Stomach (tissue), 9 donors: Measurements from ENCODE around the gene NEURL3. TPM values are rescaled to one million over a fixed set of nuclear protein-coding genes. Genes with fewer than 3 reads are reported as not detected.

Experiments
- DNase-seq, 2 donors: peaks; one replicate each; pipeline versions ENCODE4 v3.0.0 to v3.0.0-alpha.2; 2013 to 2019
- H3K27ac ChIP-seq, 5 donors: fragments of 200-600 bp in 4 of 5; sonication (generic) in 4 of 5; one replicate each; pipeline ENCODE4 v1.5.1; 2013 to 2019; ENCODE audit warnings: mild to moderate bottlenecking in 1 of 5, moderate library complexity in 1 of 5
- H3K27me3 ChIP-seq, 3 donors: fragments of 200-600 bp; sonication (generic); one replicate each; pipeline ENCODE4 v1.5.1; 2017 to 2019; ENCODE audit warnings: mixed run types in 1 of 3
- H3K36me3 ChIP-seq, 4 donors: fragments of 200-600 bp; sonication (generic); 1 replicate in 3 of 4; 2 replicates in 1 of 4; pipeline ENCODE4 v1.5.1; 2016 to 2019
- H3K4me1 ChIP-seq, 4 donors: fragments of 200-600 bp; sonication (generic); one replicate each; pipeline ENCODE4 v1.5.1; 2016 to 2019
- H3K4me3 ChIP-seq, 4 donors: fragments of 200-600 bp; sonication (generic) in 3 of 4; one replicate each; pipeline ENCODE4 v1.5.1; 2016 to 2019; ENCODE audit warnings: mild to moderate bottlenecking in 1 of 4
- H3K9me3 ChIP-seq, 4 donors: fragments of 200-600 bp; sonication (generic); one replicate each; pipeline ENCODE4 v1.5.1; 2016 to 2019
- EP300 ChIP-seq: sonication (generic); formaldehyde crosslinking; IDR thresholded peaks from one replicate; pipeline ENCODE4 v1.6.1; 2017; ENCODE audit warnings: antibody characterized with exemption
- POLR2A ChIP-seq, 4 donors: fragments of 450-650 bp; IDR thresholded peaks; one replicate each; pipeline ENCODE4 v1.6.1; 2016; ENCODE audit warnings: antibody characterized with exemption in 4 of 4, control low read depth in 2 of 4, mild to moderate bottlenecking in 1 of 4, moderate library complexity in 1 of 4
- POLR2AphosphoS5 ChIP-seq, 3 donors: sonication (generic); formaldehyde crosslinking; IDR thresholded peaks; one replicate each; pipeline ENCODE4 v1.6.1; 2016; ENCODE audit warnings: antibody characterized with exemption in 3 of 3
- WGBS, 5 donors: extraction: QIAGEN DNeasy Blood & Tissue Kit in 3 of 5; methylation state at CpG; one replicate each; pipeline versions ENCODE4 v1.1.5 to v1.1.7; 2013 to 2018; 5-methylcytosine and 5-hydroxymethylcytosine counted together
- intact Hi-C: fragments of 100-400 bp; cut with DNase I; formaldehyde crosslinking; loops from one replicate; pipeline ENCODE4 v1.15.1; 2023; ENCODE audit warnings: low total_unique reads
- polyA plus RNA-seq, 3 donors: library from polyadenylated mRNA; stranded (reverse); fragments of 200-250 nt; gene quantifications; one replicate each; pipeline ENCODE4 v1.2.3, GENCODE V29; 2013
- total RNA-seq, 5 donors: library from RNA; depleted of rRNA; stranded (reverse); fragments of >200 nt; gene quantifications; one replicate each; pipeline versions ENCODE4 v1.1.0 to v1.2.3, GENCODE V29; 2014 to 2016
- TF ChIP-seq, protein P1 (sequence below), 7 experiments: fragments of 450-650 bp in 4 of 7; fragments of 200-600 bp in 3 of 7; sonication (generic) in 3 of 7; IDR thresholded peaks; one replicate each; pipeline ENCODE4 v1.5.1; 2016 to 2019; ENCODE audit warnings: antibody characterized with exemption in 7 of 7, control low read depth in 2 of 7, mild to moderate bottlenecking in 1 of 7
- donor health status: healthy with polysubstance abuse.
- donor health status: Bipolar disorder and iron deficiency.
- donor health status: healthy.

NEURL3 gene
- total and polyA plus RNA-seq, 8 donors, result 0.50 to 12.7 (median 1.6) TPM; not detected in 4

DNA sequence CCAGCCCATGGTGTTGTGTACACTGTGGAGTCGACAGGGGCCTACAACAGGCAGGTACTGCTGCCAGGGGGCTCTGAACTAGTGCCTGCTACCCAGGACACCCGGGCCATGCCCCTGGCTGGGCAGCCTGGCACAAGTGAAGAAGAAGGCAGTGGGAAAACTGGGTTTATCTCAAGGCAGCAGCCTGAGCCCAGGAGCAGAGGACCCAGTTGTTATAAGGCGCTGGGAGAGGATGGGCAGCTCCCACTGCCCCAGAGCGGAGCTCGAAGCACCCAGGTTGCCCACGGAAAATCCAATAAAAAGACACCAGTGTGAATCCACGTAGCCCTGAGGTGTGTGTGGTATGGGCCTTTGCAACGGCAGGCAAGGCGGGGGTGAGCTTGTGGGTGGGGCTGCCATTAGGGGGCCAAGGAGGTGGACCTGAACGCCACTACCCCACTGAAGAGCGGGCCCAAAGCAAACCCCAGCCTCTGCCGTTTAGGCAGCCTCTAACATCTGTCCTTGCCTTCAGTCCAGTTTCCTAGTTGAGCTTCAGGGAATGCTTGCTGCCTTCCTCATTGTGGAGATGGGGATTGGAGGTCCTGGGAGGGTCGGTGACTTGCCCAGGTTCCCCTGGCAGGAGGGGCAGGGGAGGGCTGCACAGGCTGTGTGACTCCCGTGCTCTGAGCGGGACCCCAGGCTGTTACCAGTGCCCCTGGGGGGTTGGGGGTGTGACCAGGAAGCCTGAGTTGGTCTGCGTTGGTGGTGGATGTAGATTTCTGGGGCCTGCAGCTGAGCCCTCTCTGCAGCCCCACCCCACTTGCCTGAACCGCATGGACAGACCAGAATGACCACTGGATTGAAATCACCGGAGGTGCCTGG, 47.4 kb upstream of the NEURL3 start:
- no peak for DNase-seq
- peaks cover 36 to 58% (median 55%) of the 10 kb centered on the region in 4 donors for H3K36me3 ChIP-seq
- no peaks in the 10 kb centered on the region for H3K9me3 ChIP-seq
- TF ChIP-seq EP300, result no peak
- TF ChIP-seq, protein P1, sequence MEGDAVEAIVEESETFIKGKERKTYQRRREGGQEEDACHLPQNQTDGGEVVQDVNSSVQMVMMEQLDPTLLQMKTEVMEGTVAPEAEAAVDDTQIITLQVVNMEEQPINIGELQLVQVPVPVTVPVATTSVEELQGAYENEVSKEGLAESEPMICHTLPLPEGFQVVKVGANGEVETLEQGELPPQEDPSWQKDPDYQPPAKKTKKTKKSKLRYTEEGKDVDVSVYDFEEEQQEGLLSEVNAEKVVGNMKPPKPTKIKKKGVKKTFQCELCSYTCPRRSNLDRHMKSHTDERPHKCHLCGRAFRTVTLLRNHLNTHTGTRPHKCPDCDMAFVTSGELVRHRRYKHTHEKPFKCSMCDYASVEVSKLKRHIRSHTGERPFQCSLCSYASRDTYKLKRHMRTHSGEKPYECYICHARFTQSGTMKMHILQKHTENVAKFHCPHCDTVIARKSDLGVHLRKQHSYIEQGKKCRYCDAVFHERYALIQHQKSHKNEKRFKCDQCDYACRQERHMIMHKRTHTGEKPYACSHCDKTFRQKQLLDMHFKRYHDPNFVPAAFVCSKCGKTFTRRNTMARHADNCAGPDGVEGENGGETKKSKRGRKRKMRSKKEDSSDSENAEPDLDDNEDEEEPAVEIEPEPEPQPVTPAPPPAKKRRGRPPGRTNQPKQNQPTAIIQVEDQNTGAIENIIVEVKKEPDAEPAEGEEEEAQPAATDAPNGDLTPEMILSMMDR (IDR thresholded peaks at IDR 0.05), result no peak
- no peak for TF ChIP-seq POLR2AphosphoS5 (IDR thresholded peaks at IDR 0.05)
- TF ChIP-seq POLR2A (IDR thresholded peaks at IDR 0.05), result no peak
- H3K4me1 ChIP-seq, result peaks cover 0 to 31% (median 18%) of the 10 kb centered on the region in 4 donors
- intact Hi-C loops, result no loop called here
- H3K27me3 ChIP-seq, result no peaks in the 10 kb centered on the region
- H3K27ac ChIP-seq, result no peak overlapping the region
- WGBS, 5 donors, result 86 to 89% (median 87%) methylated on average over 15 to 18 of the region's 18 CpGs
- H3K4me3 ChIP-seq, result no peak overlapping the region

GRCh38 chr2:96551605-96552314, 46.6 kb upstream of the NEURL3 start:
- H3K4me3 ChIP-seq, result no peak overlapping the region
- no peak for DNase-seq
- H3K27ac ChIP-seq, result no peak overlapping the region
- H3K27me3 ChIP-seq, result no peaks in the 10 kb centered on the region
- H3K9me3 ChIP-seq, result no peaks in the 10 kb centered on the region
- 93 to 97% (median 96%) methylated on average over 21 to 25 of the region's 25 CpGs for WGBS, 5 donors
- no peak for TF ChIP-seq POLR2AphosphoS5 (IDR thresholded peaks at IDR 0.05)
- TF ChIP-seq, protein P1 (IDR thresholded peaks at IDR 0.05), result no peak
- TF ChIP-seq POLR2A (IDR thresholded peaks at IDR 0.05), result no peak
- no peak for TF ChIP-seq EP300
- intact Hi-C loops, result no loop called here
- H3K4me1 ChIP-seq, result peaks cover 0 to 39% (median 26%) of the 10 kb centered on the region in 4 donors
- peaks cover 36 to 66% (median 62%) of the 10 kb centered on the region in 4 donors for H3K36me3 ChIP-seq

- DNase-seq, result no peak
- peak overlapping the region in 1 of 5 donors; percentile 20 for H3K27ac ChIP-seq
- intact Hi-C loops, result no loop called here
Measured at GRCh38 chr2:96550787-96551604, 45.8 kb upstream of the NEURL3 start.

DNA sequence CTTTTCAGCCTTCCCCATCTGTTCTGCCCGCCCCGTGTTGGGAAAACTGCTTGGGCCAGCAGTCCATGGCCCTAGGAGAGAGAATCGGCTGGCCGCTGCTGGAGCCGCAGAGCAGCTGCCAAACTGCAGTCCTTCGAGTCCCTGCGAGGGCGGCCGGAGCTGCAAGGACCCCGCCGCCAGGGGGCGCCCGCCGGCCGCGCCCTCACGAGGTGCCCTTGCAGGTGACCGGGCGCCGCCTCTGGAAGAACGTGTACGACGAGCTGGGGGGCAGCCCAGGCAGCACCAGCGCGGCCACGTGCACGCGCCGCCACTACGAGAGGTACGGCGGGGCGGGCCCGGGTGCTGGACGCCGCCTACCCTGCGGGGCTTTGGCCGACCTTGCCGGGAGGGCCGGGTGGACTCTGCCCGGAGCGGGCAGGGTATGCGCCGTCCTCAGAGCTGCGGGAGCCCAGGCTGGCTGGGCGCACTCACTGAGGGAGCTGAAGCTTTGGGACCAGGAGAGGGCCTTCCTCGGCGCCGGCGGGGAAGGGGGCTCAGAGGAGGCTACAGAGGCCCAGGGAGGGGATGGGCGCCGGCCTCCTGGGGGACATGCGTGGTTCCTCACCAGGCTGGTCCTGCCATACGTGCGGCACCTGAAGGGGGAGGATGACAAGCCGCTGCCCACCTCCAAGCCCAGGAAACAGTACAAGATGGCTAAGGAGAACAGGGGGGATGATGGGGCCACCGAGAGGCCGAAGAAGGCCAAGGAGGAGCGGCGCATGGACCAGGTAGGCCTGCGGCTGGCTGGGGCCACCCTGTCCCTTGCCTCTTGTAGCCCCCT, 45.0 kb upstream of the NEURL3 start:
- H3K27me3 ChIP-seq, result no peaks in the 10 kb centered on the region
- no peak overlapping the region for H3K4me3 ChIP-seq
- H3K27ac ChIP-seq, result peak overlapping the region in 3 of 5 donors; percentile 5 to 24 (median 20)
- H3K4me1 ChIP-seq, result peaks cover 0 to 44% (median 28%) of the 10 kb centered on the region in 4 donors
- no peaks in the 10 kb centered on the region for H3K9me3 ChIP-seq
- peak; percentile 86 to 91 for DNase-seq
- TF ChIP-seq, protein P1 (IDR thresholded peaks at IDR 0.05), result peak in 5 of 7 experiments; percentile 61 to 76 (median 69)
- TF ChIP-seq POLR2AphosphoS5 (IDR thresholded peaks at IDR 0.05) (peak in 1 of 3 donors; percentile 63), POLR2A (IDR thresholded peaks at IDR 0.05) (no peak)
- intact Hi-C loops, result no loop called here
- H3K36me3 ChIP-seq, result peaks cover 36 to 79% (median 62%) of the 10 kb centered on the region in 4 donors
- 53 to 73% (median 63%) methylated on average over 37 to 61 of the region's 61 CpGs for WGBS, 5 donors

More at GRCh38 chr2:96550787-96551604, 45.8 kb upstream of the NEURL3 start:
- no peaks in the 10 kb centered on the region for H3K9me3 ChIP-seq
- TF ChIP-seq EP300, result no peak
- TF ChIP-seq POLR2A (IDR thresholded peaks at IDR 0.05), result no peak
- TF ChIP-seq POLR2AphosphoS5 (IDR thresholded peaks at IDR 0.05), result no peak
- H3K4me3 ChIP-seq, result no peak overlapping the region
- H3K36me3 ChIP-seq, result peaks cover 36 to 71% (median 62%) of the 10 kb centered on the region in 4 donors
- 87 to 95% (median 91%) methylated on average over 7 to 14 of the region's 14 CpGs for WGBS, 5 donors
- no peaks in the 10 kb centered on the region for H3K27me3 ChIP-seq
- H3K4me1 ChIP-seq, result peaks cover 0 to 41% (median 28%) of the 10 kb centered on the region in 4 donors
